GM10266 (cell line): ENCODE results near the gene ANKLE1.
A peak's percentile ranks its signal among the peaks of the same experiment; 100 is the strongest.

Source experiments
- DNase-seq: peaks from one replicate; pipeline ENCODE4 v3.0.0; 2012; ENCODE audit errors: extremely low spot score
- CTCF ChIP-seq: IDR thresholded peaks from 2 replicates; pipeline ENCODE4 v1.5.1; 2012; ENCODE audit warnings: mild to moderate bottlenecking, low read depth; ENCODE audit not compliant: control insufficient read depth, insufficient read depth; ENCODE audit errors: missing control alignments

The ANKLE1 gene

GRCh38 chr19:17321655-17322489 is 40.2 kb downstream of the ANKLE1 start:
- TF ChIP-seq CTCF = no peak
- DNase-seq = no peak

- no peak for TF ChIP-seq CTCF
- DNase-seq = no peak
Observed at GRCh38 chr19:17322854-17323253, 41.2 kb downstream of the ANKLE1 start.

- TF ChIP-seq CTCF = no peak
- no peak for DNase-seq
Observed at GRCh38 chr19:17323300-17323963, 41.7 kb downstream of the ANKLE1 start.

GRCh38 chr19:17323964-17324332 is 42.2 kb downstream of the ANKLE1 start:
- peak; percentile 49 for DNase-seq
- TF ChIP-seq CTCF = no peak

GRCh38 chr19:17324357-17325114 is 42.8 kb downstream of the ANKLE1 start:
- TF ChIP-seq CTCF = no peak
- DNase-seq = peak; percentile 38

GRCh38 chr19:17325133-17325532 is 43.4 kb downstream of the ANKLE1 start:
- no peak for TF ChIP-seq CTCF
- no peak for DNase-seq
